CD8-positive, alpha-beta memory T cell (primary cell): ENCODE measurements around the gene PAQR5. TPM values are rescaled to one million over a fixed set of nuclear protein-coding genes. Genes with fewer than 3 reads are reported as not detected.

Experiments
- CTCF ChIA-PET: fragments of 350-600 bp; sonication (Branson Sonifier 250); formaldehyde crosslinking; loops from one replicate; lab custom pipeline; 2021; ENCODE audit warnings: antibody characterized with exemption; lab: Charles Lee
- POLR2A ChIA-PET: fragments of 350-600 bp; sonication (Branson Sonifier 250); formaldehyde crosslinking; loops from one replicate; lab custom pipeline; 2021; ENCODE audit warnings: antibody characterized with exemption; lab: Charles Lee
- DNase-seq, 5 donors: peaks; one replicate each; pipeline versions ENCODE4 v3.0.0 to v3.0.0-alpha.2; 2020 to 2022; ENCODE audit warnings: mixed read lengths in 1 of 5
- H3K27ac ChIP-seq: one replicate; pipeline ENCODE4 v1.7.0; 2013; ENCODE audit warnings: low read depth, mild to moderate bottlenecking, low read length, moderate library complexity
- H3K27me3 ChIP-seq: 2 replicates; pipeline ENCODE4 v1.7.0; 2013; ENCODE audit warnings: low read length, mild to moderate bottlenecking; ENCODE audit not compliant: insufficient read depth, poor library complexity, severe bottlenecking
- H3K36me3 ChIP-seq: 2 replicates; pipeline ENCODE4 v1.7.0; 2013; ENCODE audit warnings: mild to moderate bottlenecking, low read length, moderate library complexity; ENCODE audit not compliant: insufficient read depth
- H3K4me1 ChIP-seq: 2 replicates; pipeline ENCODE4 v1.7.0; 2013; ENCODE audit warnings: mild to moderate bottlenecking, low read length, moderate library complexity; ENCODE audit not compliant: insufficient read depth
- H3K4me3 ChIP-seq: 2 replicates; pipeline ENCODE4 v1.7.0; 2013; ENCODE audit warnings: mild to moderate bottlenecking, low read length
- H3K9me3 ChIP-seq: 2 replicates; pipeline ENCODE4 v1.7.0; 2013; ENCODE audit warnings: mild to moderate bottlenecking, low read length
- H3K27ac Mint-ChIP-seq, 8 donors: one replicate each; pipeline ENCODE4 v1.8.0; 2020 to 2021; ENCODE audit warnings: mixed read lengths in 8 of 8, mild to moderate bottlenecking in 6 of 8, inconsistent platforms in 3 of 8, moderate library complexity in 3 of 8
- H3K27me3 Mint-ChIP-seq, 2 donors: one replicate each; pipeline ENCODE4 v1.8.0; 2020 to 2021; ENCODE audit warnings: mixed read lengths in 2 of 2, mild to moderate bottlenecking in 1 of 2, moderate library complexity in 1 of 2
- H3K36me3 Mint-ChIP-seq, 3 donors: one replicate each; pipeline ENCODE4 v1.8.0; 2020 to 2021; ENCODE audit warnings: mixed read lengths in 3 of 3, inconsistent platforms in 1 of 3, mild to moderate bottlenecking in 1 of 3
- H3K4me1 Mint-ChIP-seq, 3 donors: one replicate each; pipeline ENCODE4 v1.8.0; 2020 to 2021; ENCODE audit warnings: mixed read lengths in 3 of 3, inconsistent platforms in 1 of 3, mild to moderate bottlenecking in 1 of 3
- H3K4me3 Mint-ChIP-seq, 7 donors: one replicate each; pipeline ENCODE4 v1.8.0; 2020 to 2021; ENCODE audit warnings: mixed read lengths in 7 of 7, mild to moderate bottlenecking in 6 of 7, moderate library complexity in 4 of 7, inconsistent platforms in 2 of 7
- H3K9me3 Mint-ChIP-seq, 5 donors: one replicate each; pipeline ENCODE4 v1.8.0; 2020 to 2022; ENCODE audit warnings: mixed read lengths in 5 of 5, mild to moderate bottlenecking in 3 of 5, moderate library complexity in 2 of 5, inconsistent platforms in 1 of 5
- polyA plus RNA-seq: library from polyadenylated mRNA; unstranded; fragments of 300-500 nt; fragmentation: Illumina TruSeq; gene quantifications from one replicate; pipeline ENCODE4 v1.2.3, GENCODE V29; 2021
- total RNA-seq, 2 experiments: library from RNA; stranded (reverse); gene quantifications; one replicate each; pipeline ENCODE4 v1.2.3, GENCODE V29; 2021

PAQR5 gene
- total and polyA plus RNA-seq, 3 experiments from 2014 or later, result not detected

GRCh38 chr15:69341356-69341755 lies 42.6 kb downstream of the PAQR5 start:
- Histone ChIP-seq H3K36me3 (no peaks in the 10 kb centered on the region), H3K27me3 (no peaks in the 10 kb centered on the region), H3K4me3 (no peak overlapping the region), H3K9me3 (no peaks in the 10 kb centered on the region), H3K27ac (no peak overlapping the region), H3K4me1 (no peaks in the 10 kb centered on the region)
- H3K9me3 Mint-ChIP-seq, result no peaks in the 10 kb centered on the region
- ChIA-PET CTCF (no interaction called here), POLR2A (no interaction called here)
- H3K36me3 Mint-ChIP-seq, result no peaks in the 10 kb centered on the region
- no peaks in the 10 kb centered on the region for H3K4me1 Mint-ChIP-seq
- no peak overlapping the region for H3K4me3 Mint-ChIP-seq
- DNase-seq, result no peak
- H3K27me3 Mint-ChIP-seq, result peaks cover 3 to 24% of the 10 kb centered on the region in 2 donors
- no peak overlapping the region for H3K27ac Mint-ChIP-seq

GRCh38 chr15:69342460-69343076 lies 43.9 kb downstream of the PAQR5 start:
- no peaks in the 10 kb centered on the region for H3K9me3 ChIP-seq
- no peaks in the 10 kb centered on the region for H3K9me3 Mint-ChIP-seq
- H3K27me3 Mint-ChIP-seq, result peaks cover 3 to 24% of the 10 kb centered on the region in 2 donors
- ChIA-PET CTCF (no interaction called here), POLR2A (no interaction called here)
- H3K36me3 ChIP-seq, result no peaks in the 10 kb centered on the region
- H3K27me3 ChIP-seq, result no peaks in the 10 kb centered on the region
- H3K4me3 Mint-ChIP-seq, result no peak overlapping the region
- H3K27ac ChIP-seq, result no peak overlapping the region
- H3K27ac Mint-ChIP-seq, result no peak overlapping the region
- no peaks in the 10 kb centered on the region for H3K36me3 Mint-ChIP-seq
- H3K4me1 Mint-ChIP-seq, result no peaks in the 10 kb centered on the region
- no peaks in the 10 kb centered on the region for H3K4me1 ChIP-seq
- no peak for DNase-seq
- no peak overlapping the region for H3K4me3 ChIP-seq

- H3K4me1 ChIP-seq, result no peaks in the 10 kb centered on the region
- Mint-ChIP-seq H3K36me3 (no peaks in the 10 kb centered on the region), H3K27ac (no peak overlapping the region), H3K27me3 (peaks cover 3 to 24% of the 10 kb centered on the region in 2 donors), H3K9me3 (no peaks in the 10 kb centered on the region), H3K4me3 (no peak overlapping the region), H3K4me1 (no peaks in the 10 kb centered on the region)
- POLR2A ChIA-PET, result no interaction called here
- no peaks in the 10 kb centered on the region for H3K9me3 ChIP-seq
- no peaks in the 10 kb centered on the region for H3K27me3 ChIP-seq
- no peak for DNase-seq
- no peak overlapping the region for H3K27ac ChIP-seq
- no peaks in the 10 kb centered on the region for H3K36me3 ChIP-seq
- no peak overlapping the region for H3K4me3 ChIP-seq
- CTCF ChIA-PET, result no interaction called here
Measured at GRCh38 chr15:69343133-69343532, 44.4 kb downstream of the PAQR5 start.

GRCh38 chr15:69344238-69344637 lies 45.5 kb downstream of the PAQR5 start:
- no peak for DNase-seq
- no peaks in the 10 kb centered on the region for H3K36me3 Mint-ChIP-seq
- CTCF ChIA-PET, result no interaction called here
- H3K27ac Mint-ChIP-seq, result no peak overlapping the region
- H3K4me1 Mint-ChIP-seq, result no peaks in the 10 kb centered on the region
- H3K27me3 Mint-ChIP-seq, result peaks cover 3 to 21% of the 10 kb centered on the region in 2 donors
- H3K9me3 Mint-ChIP-seq, result no peaks in the 10 kb centered on the region
- no peaks in the 10 kb centered on the region for H3K4me1 ChIP-seq
- no peak overlapping the region for H3K4me3 Mint-ChIP-seq
- H3K9me3 ChIP-seq, result no peaks in the 10 kb centered on the region
- no peaks in the 10 kb centered on the region for H3K27me3 ChIP-seq
- H3K4me3 ChIP-seq, result no peak overlapping the region
- H3K36me3 ChIP-seq, result no peaks in the 10 kb centered on the region
- no peak overlapping the region for H3K27ac ChIP-seq
- POLR2A ChIA-PET, result no interaction called here

- no peak for DNase-seq
- H3K4me1 Mint-ChIP-seq, result no peaks in the 10 kb centered on the region
- H3K36me3 ChIP-seq, result no peaks in the 10 kb centered on the region
- ChIA-PET CTCF (no interaction called here), POLR2A (interaction anchor here (0.6 kb wide), 1 partner anchor 28 kb away, joined by 3 read pairs; no protein-coding TSS in a partner anchor)
- no peak overlapping the region for H3K27ac ChIP-seq
- H3K4me3 Mint-ChIP-seq, result no peak overlapping the region
- peaks cover 2 to 18% of the 10 kb centered on the region in 2 donors for H3K27me3 Mint-ChIP-seq
- H3K36me3 Mint-ChIP-seq, result no peaks in the 10 kb centered on the region
- H3K27ac Mint-ChIP-seq, result no peak overlapping the region
- H3K4me1 ChIP-seq, result no peaks in the 10 kb centered on the region
- no peak overlapping the region for H3K4me3 ChIP-seq
- no peaks in the 10 kb centered on the region for H3K27me3 ChIP-seq
- no peaks in the 10 kb centered on the region for H3K9me3 Mint-ChIP-seq
- H3K9me3 ChIP-seq, result no peaks in the 10 kb centered on the region
Measured at GRCh38 chr15:69346112-69346511, 47.4 kb downstream of the PAQR5 start.

GRCh38 chr15:69351333-69351732 lies 52.6 kb downstream of the PAQR5 start:
- H3K27me3 Mint-ChIP-seq, result no peaks in the 10 kb centered on the region
- H3K4me3 Mint-ChIP-seq, result no peak overlapping the region
- no peak overlapping the region for H3K27ac ChIP-seq
- no peak overlapping the region for H3K4me3 ChIP-seq
- no peak overlapping the region for H3K27ac Mint-ChIP-seq
- ChIA-PET CTCF (no interaction called here), POLR2A (no interaction called here)
- H3K36me3 Mint-ChIP-seq, result no peaks in the 10 kb centered on the region
- no peaks in the 10 kb centered on the region for H3K9me3 ChIP-seq
- H3K36me3 ChIP-seq, result no peaks in the 10 kb centered on the region
- H3K27me3 ChIP-seq, result no peaks in the 10 kb centered on the region
- no peaks in the 10 kb centered on the region for H3K4me1 ChIP-seq
- no peaks in the 10 kb centered on the region for H3K4me1 Mint-ChIP-seq
- DNase-seq, result no peak
- H3K9me3 Mint-ChIP-seq, result no peaks in the 10 kb centered on the region

- Mint-ChIP-seq H3K27me3 (peaks cover 0 to under 1% of the 10 kb centered on the region in 2 donors), H3K4me1 (no peaks in the 10 kb centered on the region), H3K36me3 (no peaks in the 10 kb centered on the region), H3K27ac (no peak overlapping the region), H3K9me3 (no peaks in the 10 kb centered on the region), H3K4me3 (no peak overlapping the region)
- ChIA-PET CTCF (no interaction called here), POLR2A (no interaction called here)
- H3K36me3 ChIP-seq, result no peaks in the 10 kb centered on the region
- H3K4me1 ChIP-seq, result no peaks in the 10 kb centered on the region
- no peak overlapping the region for H3K4me3 ChIP-seq
- H3K27ac ChIP-seq, result no peak overlapping the region
- H3K27me3 ChIP-seq, result no peaks in the 10 kb centered on the region
- H3K9me3 ChIP-seq, result no peaks in the 10 kb centered on the region
- no peak for DNase-seq
Measured at GRCh38 chr15:69351884-69352283, 53.2 kb downstream of the PAQR5 start.

- Mint-ChIP-seq H3K4me3 (no peak overlapping the region), H3K27ac (no peak overlapping the region), H3K36me3 (no peaks in the 10 kb centered on the region), H3K27me3 (peaks cover 6 to 17% of the 10 kb centered on the region in 2 donors), H3K4me1 (no peaks in the 10 kb centered on the region), H3K9me3 (no peaks in the 10 kb centered on the region)
- Histone ChIP-seq H3K9me3 (no peaks in the 10 kb centered on the region), H3K4me1 (no peaks in the 10 kb centered on the region), H3K27me3 (no peaks in the 10 kb centered on the region), H3K4me3 (no peak overlapping the region), H3K36me3 (no peaks in the 10 kb centered on the region), H3K27ac (no peak overlapping the region)
- DNase-seq, result no peak
- CTCF ChIA-PET, result no interaction called here
- POLR2A ChIA-PET, result no interaction called here
Measured at GRCh38 chr15:69357773-69358771, 59.4 kb downstream of the PAQR5 start.
